H9 (cell line): ENCODE results near the gene CIB4. TPM values are rescaled to one million over a fixed set of nuclear protein-coding genes. Genes with fewer than 3 reads are reported as not detected.

ENCODE experiments used
- DNase-seq: peaks from one replicate; pipeline ENCODE4 v3.0.0-alpha.2; 2017
- H2AFZ ChIP-seq: one replicate; pipeline ENCODE4 v1.6.1; 2013; ENCODE audit warnings: mild to moderate bottlenecking, low read length, control low read depth, moderate library complexity
- H2AK5ac ChIP-seq: 2 replicates; pipeline ENCODE4 v1.6.1; 2013; ENCODE audit warnings: low read length, control low read depth, mixed read lengths; ENCODE audit not compliant: insufficient read length
- H2BK120ac ChIP-seq: one replicate; pipeline ENCODE4 v1.6.1; 2013; ENCODE audit warnings: low read depth, mild to moderate bottlenecking, low read length, control low read depth, inconsistent platforms; ENCODE audit not compliant: poor library complexity, severe bottlenecking
- H2BK12ac ChIP-seq: 2 replicates; pipeline ENCODE4 v1.6.1; 2013; ENCODE audit warnings: low read length, control low read depth, mixed read lengths, low read depth; ENCODE audit not compliant: insufficient read length
- H2BK15ac ChIP-seq: 2 replicates; pipeline ENCODE4 v1.6.1; 2013; ENCODE audit warnings: low read depth, low read length, control low read depth
- H2BK20ac ChIP-seq: one replicate; pipeline ENCODE4 v1.6.1; 2013; ENCODE audit warnings: low read depth, mild to moderate bottlenecking, low read length, control low read depth, inconsistent platforms; ENCODE audit not compliant: poor library complexity, severe bottlenecking
- H2BK5ac ChIP-seq: 2 replicates; pipeline ENCODE4 v1.6.1; 2013; ENCODE audit warnings: low read length, control low read depth, mixed read lengths; ENCODE audit not compliant: insufficient read length
- H3K14ac ChIP-seq: 2 replicates; pipeline ENCODE4 v1.6.1; 2013; ENCODE audit warnings: low read length, control low read depth; ENCODE audit not compliant: insufficient read depth
- H3K18ac ChIP-seq: 2 replicates; pipeline ENCODE4 v1.6.1; 2013; ENCODE audit warnings: low read depth, mild to moderate bottlenecking, mixed read lengths, low read length, control low read depth; ENCODE audit not compliant: insufficient read length
- H3K23ac ChIP-seq: 2 replicates; pipeline ENCODE4 v1.6.1; 2013; ENCODE audit warnings: low read length, control low read depth, mixed read lengths, low read depth; ENCODE audit not compliant: insufficient read length
- H3K23me2 ChIP-seq: 2 replicates; pipeline ENCODE4 v1.6.1; 2013; ENCODE audit warnings: low read depth, mild to moderate bottlenecking, mixed read lengths, low read length, control low read depth; ENCODE audit not compliant: insufficient read length, poor library complexity, severe bottlenecking
- H3K27ac ChIP-seq: 2 replicates; pipeline ENCODE4 v1.5.1; 2013; ENCODE audit warnings: low read length, control low read depth, mixed read lengths, low read depth; ENCODE audit not compliant: insufficient read length
- H3K27me3 ChIP-seq: 2 replicates; pipeline ENCODE4 v1.6.1; 2013; ENCODE audit warnings: low read length, control low read depth, inconsistent platforms; ENCODE audit not compliant: insufficient read depth
- H3K4ac ChIP-seq: 2 replicates; pipeline ENCODE4 v1.6.1; 2013; ENCODE audit warnings: low read depth, mild to moderate bottlenecking, control low read depth, inconsistent platforms, low read length, moderate library complexity
- H3K4me1 ChIP-seq: 2 replicates; pipeline ENCODE4 v1.6.1; 2013; ENCODE audit warnings: low read length, control low read depth, inconsistent platforms; ENCODE audit not compliant: insufficient read depth
- H3K4me2 ChIP-seq: 2 replicates; pipeline ENCODE4 v1.6.1; 2013; ENCODE audit warnings: low read length, control low read depth, mixed read lengths; ENCODE audit not compliant: insufficient read length, insufficient read depth
- H3K56ac ChIP-seq: 2 replicates; pipeline ENCODE4 v1.6.1; 2013; ENCODE audit warnings: low read depth, mild to moderate bottlenecking, mixed read lengths, low read length, control low read depth; ENCODE audit not compliant: insufficient read length
- H3K79me1 ChIP-seq: 2 replicates; pipeline ENCODE4 v1.6.1; 2013; ENCODE audit warnings: low read depth, mild to moderate bottlenecking, moderate library complexity, low read length, control low read depth, inconsistent platforms; ENCODE audit not compliant: insufficient read depth, poor library complexity, severe bottlenecking
- H3K79me2 ChIP-seq: 2 replicates; pipeline ENCODE4 v1.6.1; 2013; ENCODE audit warnings: low read length, control low read depth, inconsistent platforms; ENCODE audit not compliant: insufficient read depth
- H3K9ac ChIP-seq: 2 replicates; pipeline ENCODE4 v1.6.1; 2013; ENCODE audit warnings: low read length, control low read depth, mixed read lengths; ENCODE audit not compliant: insufficient read length; ENCODE audit errors: extremely low read depth
- H3K9me3 ChIP-seq: one replicate; pipeline ENCODE4 v1.6.1; 2013; ENCODE audit warnings: low read depth, low read length, inconsistent platforms; ENCODE audit not compliant: control insufficient read depth
- H3T11ph ChIP-seq: one replicate; pipeline ENCODE4 v1.6.1; 2013; ENCODE audit warnings: mild to moderate bottlenecking, low read length, control low read depth, inconsistent platforms
- H4K20me1 ChIP-seq: one replicate; pipeline ENCODE4 v1.6.1; 2013; ENCODE audit not compliant: control insufficient read depth, insufficient read length, insufficient read depth
- H4K5ac ChIP-seq: 2 replicates; pipeline ENCODE4 v1.6.1; 2013; ENCODE audit warnings: low read depth, mild to moderate bottlenecking, mixed read lengths, low read length, control low read depth; ENCODE audit not compliant: insufficient read length
- H4K8ac ChIP-seq: replicated peaks from 2 replicates; pipeline ENCODE4 v1.6.1; 2013; ENCODE audit warnings: low read length, control low read depth, mixed read lengths, low read depth; ENCODE audit not compliant: insufficient read length
- H4K91ac ChIP-seq: 2 replicates; pipeline ENCODE4 v1.6.1; 2013; ENCODE audit warnings: low read depth, mild to moderate bottlenecking, moderate library complexity, mixed read lengths, low read length, control low read depth; ENCODE audit not compliant: insufficient read length
- H3K27ac Mint-ChIP-seq, 3 experiments: 2 replicates in 2 of 3; 3 replicates in 1 of 3; pipeline ENCODE4 v1.8.0; 2020 to 2021; ENCODE audit warnings: mixed read lengths in 3 of 3, mild to moderate bottlenecking in 1 of 3, moderate library complexity in 1 of 3
- H3K27me3 Mint-ChIP-seq: 2 replicates; pipeline ENCODE4 v1.8.0; 2021; ENCODE audit warnings: low read depth, mild to moderate bottlenecking, moderate library complexity, mixed read lengths
- H3K36me3 Mint-ChIP-seq, 3 experiments: 2 replicates in 2 of 3; 3 replicates in 1 of 3; pipeline ENCODE4 v1.8.0; 2020 to 2021; ENCODE audit warnings: low read depth in 3 of 3, mixed read lengths in 3 of 3; ENCODE audit not compliant: insufficient read depth in 1 of 3
- H3K4me1 Mint-ChIP-seq, 2 experiments: 2 replicates each; pipeline ENCODE4 v1.8.0; 2020; ENCODE audit warnings: mixed read lengths in 2 of 2
- H3K4me3 Mint-ChIP-seq, 2 experiments: 2 replicates in 1 of 2; 3 replicates in 1 of 2; pipeline ENCODE4 v1.8.0; 2020 to 2021; ENCODE audit warnings: mild to moderate bottlenecking in 2 of 2, mixed read lengths in 2 of 2, moderate library complexity in 1 of 2
- H3K9me3 Mint-ChIP-seq, 2 experiments: 2 replicates in 1 of 2; 3 replicates in 1 of 2; pipeline ENCODE4 v1.8.0; 2020; ENCODE audit warnings: mild to moderate bottlenecking in 2 of 2, mixed read lengths in 2 of 2, moderate library complexity in 1 of 2
- WGBS: extraction: QIAGEN DNeasy Blood & Tissue Kit; methylation state at CpG from one replicate; pipeline ENCODE4 v1.1.7; 2013; ENCODE audit warnings: missing lambda C conversion rate, low lambda C conversion rate, mixed read lengths; ENCODE audit not compliant: insufficient read length; ENCODE audit errors: extremely low coverage; 5-methylcytosine and 5-hydroxymethylcytosine counted together
- total RNA-seq: library from RNA; stranded (reverse); gene quantifications from 2 replicates; pipeline ENCODE4 v1.2.1, GENCODE V29; 2021
- TF ChIP-seq, protein P1 (sequence below): fragments of 200-600 bp; sonication (generic); conservative IDR thresholded peaks from 3 replicates; pipeline ENCODE4 v1.8.0; 2021; ENCODE audit warnings: antibody characterized with exemption, mild to moderate bottlenecking

Gene CIB4
- total RNA-seq, 1 experiment from 2014 or later: not detected

GRCh38 chr2:26532301-26533250 lies 108.6 kb downstream of the CIB4 start:
- H3K23ac ChIP-seq: no peak overlapping the region
- Mint-ChIP-seq H3K27ac (no peak overlapping the region), H3K4me1 (peaks cover 13 to 33% of the 10 kb centered on the region in 2 experiments), H3K27me3 (peaks cover 10% of the 10 kb centered on the region), H3K36me3 (no peaks in the 10 kb centered on the region), H3K9me3 (no peaks in the 10 kb centered on the region), H3K4me3 (no peak overlapping the region)
- H2BK120ac ChIP-seq: no peak overlapping the region
- no peak overlapping the region for H4K8ac ChIP-seq
- TF ChIP-seq, protein P1, sequence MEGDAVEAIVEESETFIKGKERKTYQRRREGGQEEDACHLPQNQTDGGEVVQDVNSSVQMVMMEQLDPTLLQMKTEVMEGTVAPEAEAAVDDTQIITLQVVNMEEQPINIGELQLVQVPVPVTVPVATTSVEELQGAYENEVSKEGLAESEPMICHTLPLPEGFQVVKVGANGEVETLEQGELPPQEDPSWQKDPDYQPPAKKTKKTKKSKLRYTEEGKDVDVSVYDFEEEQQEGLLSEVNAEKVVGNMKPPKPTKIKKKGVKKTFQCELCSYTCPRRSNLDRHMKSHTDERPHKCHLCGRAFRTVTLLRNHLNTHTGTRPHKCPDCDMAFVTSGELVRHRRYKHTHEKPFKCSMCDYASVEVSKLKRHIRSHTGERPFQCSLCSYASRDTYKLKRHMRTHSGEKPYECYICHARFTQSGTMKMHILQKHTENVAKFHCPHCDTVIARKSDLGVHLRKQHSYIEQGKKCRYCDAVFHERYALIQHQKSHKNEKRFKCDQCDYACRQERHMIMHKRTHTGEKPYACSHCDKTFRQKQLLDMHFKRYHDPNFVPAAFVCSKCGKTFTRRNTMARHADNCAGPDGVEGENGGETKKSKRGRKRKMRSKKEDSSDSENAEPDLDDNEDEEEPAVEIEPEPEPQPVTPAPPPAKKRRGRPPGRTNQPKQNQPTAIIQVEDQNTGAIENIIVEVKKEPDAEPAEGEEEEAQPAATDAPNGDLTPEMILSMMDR: no peak
- no peak for DNase-seq
- H3K9me3 ChIP-seq: no peaks in the 10 kb centered on the region
- no peak overlapping the region for H3K18ac ChIP-seq
- H3K4me1 ChIP-seq: no peaks in the 10 kb centered on the region
- H2AFZ ChIP-seq: no peak overlapping the region
- H3K56ac ChIP-seq: no peak overlapping the region
- no peak overlapping the region for H4K91ac ChIP-seq
- H2AK5ac ChIP-seq: no peak overlapping the region
- no peaks in the 10 kb centered on the region for H4K20me1 ChIP-seq
- H3K14ac ChIP-seq: no peak overlapping the region
- no peak overlapping the region for H2BK12ac ChIP-seq
- H2BK20ac ChIP-seq: no peak overlapping the region
- H3K79me2 ChIP-seq: no peaks in the 10 kb centered on the region
- no CpG with 5 or more reads among the region's 12 CpGs for whole genome bisulfite sequencing
- no peak overlapping the region for H3K27ac ChIP-seq
- H3K27me3 ChIP-seq: no peaks in the 10 kb centered on the region
- H2BK15ac ChIP-seq: no peak overlapping the region
- H3K4me2 ChIP-seq: no peak overlapping the region
- H2BK5ac ChIP-seq: no peak overlapping the region
- H3K23me2 ChIP-seq: no peaks in the 10 kb centered on the region
- no peaks in the 10 kb centered on the region for H3K79me1 ChIP-seq
- H4K5ac ChIP-seq: no peak overlapping the region
- H3K9ac ChIP-seq: no peak overlapping the region
- no peak overlapping the region for H3K4ac ChIP-seq
- no peak overlapping the region for H3T11ph ChIP-seq

Other genes starting within 250 kb of the CIB4 start
- gene DRC1, start 239.4 kb downstream of the CIB4 start, total RNA-seq: 0.20 TPM in 1 of 2 replicates, not detected in the other
- gene OTOF, start 163.2 kb downstream of the CIB4 start, total RNA-seq: 0.15 and 0.35 TPM in 2 replicates
- gene KCNK3, start 51.4 kb upstream of the CIB4 start, total RNA-seq: 0.09 TPM in 1 of 2 replicates, not detected in the other
- gene SLC35F6, start 122.9 kb upstream of the CIB4 start, total RNA-seq: 15.7 and 16.0 TPM in 2 replicates
- gene CENPA, start 144.7 kb upstream of the CIB4 start, total RNA-seq: 19.3 and 21.4 TPM in 2 replicates
- 6.4 and 6.9 TPM in 2 replicates for gene DPYSL5, start 206.8 kb upstream of the CIB4 start, total RNA-seq